ENCODE data around the gene TAF1B.

Gene TAF1B

GRCh38 chr2:9800975-9801726, 42.1 kb upstream of the TAF1B start:
- Histone ChIP-seq H3K79me2 (ENCODE audit: control insufficient read depth, insufficient read depth, low read length, unreplicated experiment) (no peaks in the 10 kb centered on the region), H3K36me3 (ENCODE audit: insufficient read depth, low read length) (no peaks in the 10 kb centered on the region), H3K27me3 (ENCODE audit: insufficient read depth, low read length) (no peaks in the 10 kb centered on the region), H3K4me3 (ENCODE audit: low read depth, low read length) (peak overlapping the region; percentile 42), H2AFZ (ENCODE audit: low read length, unreplicated experiment) (no peak overlapping the region), H3K4me1 (ENCODE audit: control insufficient read depth, insufficient read depth, low read length, unreplicated experiment) (peaks cover 43% of the 10 kb centered on the region), H3K27ac (ENCODE audit: low read depth, low read length) (peak overlapping the region; percentile 92)

- no peaks in the 10 kb centered on the region for H3K79me2 ChIP-seq (ENCODE audit: control insufficient read depth, insufficient read depth, low read length, unreplicated experiment)
- H3K4me3 ChIP-seq (ENCODE audit: low read depth, low read length) = no peak overlapping the region
- no peak overlapping the region for H2AFZ ChIP-seq (ENCODE audit: low read length, unreplicated experiment)
- peak overlapping the region; percentile 92 for H3K27ac ChIP-seq (ENCODE audit: low read depth, low read length)
- peaks cover 43% of the 10 kb centered on the region for H3K4me1 ChIP-seq (ENCODE audit: control insufficient read depth, insufficient read depth, low read length, unreplicated experiment)
- no peaks in the 10 kb centered on the region for H3K36me3 ChIP-seq (ENCODE audit: insufficient read depth, low read length)
- no peaks in the 10 kb centered on the region for H3K27me3 ChIP-seq (ENCODE audit: insufficient read depth, low read length)
Observed at GRCh38 chr2:9802576-9802993, 40.7 kb upstream of the TAF1B start.

GRCh38 chr2:9803023-9803805, 40.1 kb upstream of the TAF1B start:
- Histone ChIP-seq H3K36me3 (ENCODE audit: insufficient read depth, low read length) (no peaks in the 10 kb centered on the region), H3K79me2 (ENCODE audit: control insufficient read depth, insufficient read depth, low read length, unreplicated experiment) (no peaks in the 10 kb centered on the region), H2AFZ (ENCODE audit: low read length, unreplicated experiment) (no peak overlapping the region), H3K27me3 (ENCODE audit: insufficient read depth, low read length) (no peaks in the 10 kb centered on the region), H3K27ac (ENCODE audit: low read depth, low read length) (peak overlapping the region; percentile 92), H3K4me3 (ENCODE audit: low read depth, low read length) (no peak overlapping the region), H3K4me1 (ENCODE audit: control insufficient read depth, insufficient read depth, low read length, unreplicated experiment) (peaks cover 43% of the 10 kb centered on the region)

- no peaks in the 10 kb centered on the region for H3K79me2 ChIP-seq (ENCODE audit: control insufficient read depth, insufficient read depth, low read length, unreplicated experiment)
- H2AFZ ChIP-seq (ENCODE audit: low read length, unreplicated experiment) = no peak overlapping the region
- no peak overlapping the region for H3K27ac ChIP-seq (ENCODE audit: low read depth, low read length)
- H3K27me3 ChIP-seq (ENCODE audit: insufficient read depth, low read length) = no peaks in the 10 kb centered on the region
- H3K4me3 ChIP-seq (ENCODE audit: low read depth, low read length) = no peak overlapping the region
- no peaks in the 10 kb centered on the region for H3K36me3 ChIP-seq (ENCODE audit: insufficient read depth, low read length)
- peaks cover 31% of the 10 kb centered on the region for H3K4me1 ChIP-seq (ENCODE audit: control insufficient read depth, insufficient read depth, low read length, unreplicated experiment)
Observed at GRCh38 chr2:9805435-9806297, 37.6 kb upstream of the TAF1B start.

- peaks cover 25% of the 10 kb centered on the region for H3K4me1 ChIP-seq (ENCODE audit: control insufficient read depth, insufficient read depth, low read length, unreplicated experiment)
- no peak overlapping the region for H3K4me3 ChIP-seq (ENCODE audit: low read depth, low read length)
- H3K27me3 ChIP-seq (ENCODE audit: insufficient read depth, low read length) = no peaks in the 10 kb centered on the region
- no peaks in the 10 kb centered on the region for H3K36me3 ChIP-seq (ENCODE audit: insufficient read depth, low read length)
- H3K79me2 ChIP-seq (ENCODE audit: control insufficient read depth, insufficient read depth, low read length, unreplicated experiment) = no peaks in the 10 kb centered on the region
- no peak overlapping the region for H2AFZ ChIP-seq (ENCODE audit: low read length, unreplicated experiment)
- H3K27ac ChIP-seq (ENCODE audit: low read depth, low read length) = no peak overlapping the region
Observed at GRCh38 chr2:9806298-9806610, 37.0 kb upstream of the TAF1B start.

GRCh38 chr2:9806656-9807055, 36.6 kb upstream of the TAF1B start:
- Histone ChIP-seq H3K27ac (ENCODE audit: low read depth, low read length) (no peak overlapping the region), H2AFZ (ENCODE audit: low read length, unreplicated experiment) (no peak overlapping the region), H3K36me3 (ENCODE audit: insufficient read depth, low read length) (no peaks in the 10 kb centered on the region), H3K4me3 (ENCODE audit: low read depth, low read length) (no peak overlapping the region), H3K4me1 (ENCODE audit: control insufficient read depth, insufficient read depth, low read length, unreplicated experiment) (peaks cover 24% of the 10 kb centered on the region), H3K27me3 (ENCODE audit: insufficient read depth, low read length) (no peaks in the 10 kb centered on the region), H3K79me2 (ENCODE audit: control insufficient read depth, insufficient read depth, low read length, unreplicated experiment) (no peaks in the 10 kb centered on the region)

GRCh38 chr2:9807056-9807455, 36.2 kb upstream of the TAF1B start:
- Histone ChIP-seq H3K4me3 (ENCODE audit: low read depth, low read length) (no peak overlapping the region), H2AFZ (ENCODE audit: low read length, unreplicated experiment) (no peak overlapping the region), H3K36me3 (ENCODE audit: insufficient read depth, low read length) (no peaks in the 10 kb centered on the region), H3K27me3 (ENCODE audit: insufficient read depth, low read length) (no peaks in the 10 kb centered on the region), H3K27ac (ENCODE audit: low read depth, low read length) (no peak overlapping the region), H3K4me1 (ENCODE audit: control insufficient read depth, insufficient read depth, low read length, unreplicated experiment) (peaks cover 20% of the 10 kb centered on the region), H3K79me2 (ENCODE audit: control insufficient read depth, insufficient read depth, low read length, unreplicated experiment) (no peaks in the 10 kb centered on the region)

GRCh38 chr2:9807555-9808305, 35.5 kb upstream of the TAF1B start:
- Histone ChIP-seq H3K4me1 (ENCODE audit: control insufficient read depth, insufficient read depth, low read length, unreplicated experiment) (peaks cover 13% of the 10 kb centered on the region), H3K27ac (ENCODE audit: low read depth, low read length) (no peak overlapping the region), H3K79me2 (ENCODE audit: control insufficient read depth, insufficient read depth, low read length, unreplicated experiment) (no peaks in the 10 kb centered on the region), H3K4me3 (ENCODE audit: low read depth, low read length) (no peak overlapping the region), H2AFZ (ENCODE audit: low read length, unreplicated experiment) (no peak overlapping the region), H3K27me3 (ENCODE audit: insufficient read depth, low read length) (no peaks in the 10 kb centered on the region), H3K36me3 (ENCODE audit: insufficient read depth, low read length) (no peaks in the 10 kb centered on the region)

GRCh38 chr2:9808334-9809063, 34.8 kb upstream of the TAF1B start:
- Histone ChIP-seq H3K4me3 (ENCODE audit: low read depth, low read length) (no peak overlapping the region), H3K36me3 (ENCODE audit: insufficient read depth, low read length) (no peaks in the 10 kb centered on the region), H3K27ac (ENCODE audit: low read depth, low read length) (no peak overlapping the region), H3K79me2 (ENCODE audit: control insufficient read depth, insufficient read depth, low read length, unreplicated experiment) (no peaks in the 10 kb centered on the region), H3K4me1 (ENCODE audit: control insufficient read depth, insufficient read depth, low read length, unreplicated experiment) (peaks cover 8% of the 10 kb centered on the region), H2AFZ (ENCODE audit: low read length, unreplicated experiment) (no peak overlapping the region), H3K27me3 (ENCODE audit: insufficient read depth, low read length) (no peaks in the 10 kb centered on the region)

- no peaks in the 10 kb centered on the region for H3K27me3 ChIP-seq (ENCODE audit: insufficient read depth, low read length)
- H2AFZ ChIP-seq (ENCODE audit: low read length, unreplicated experiment) = no peak overlapping the region
- no peaks in the 10 kb centered on the region for H3K79me2 ChIP-seq (ENCODE audit: control insufficient read depth, insufficient read depth, low read length, unreplicated experiment)
- H3K27ac ChIP-seq (ENCODE audit: low read depth, low read length) = no peak overlapping the region
- H3K4me1 ChIP-seq (ENCODE audit: control insufficient read depth, insufficient read depth, low read length, unreplicated experiment) = peaks cover 8% of the 10 kb centered on the region
- H3K36me3 ChIP-seq (ENCODE audit: insufficient read depth, low read length) = no peaks in the 10 kb centered on the region
- no peak overlapping the region for H3K4me3 ChIP-seq (ENCODE audit: low read depth, low read length)
Observed at GRCh38 chr2:9809064-9809356, 34.3 kb upstream of the TAF1B start.
